H1 (cell line): ENCODE measurements around the gene DLG1. TPM values are rescaled to one million over a fixed set of nuclear protein-coding genes. Genes with fewer than 3 reads are reported as not detected.

ENCODE experiments used
- ASH2L ChIP-seq: fragments of 200-600, 300-600 bp; sonication (generic); IDR thresholded peaks from one replicate; pipeline ENCODE4 v1.7.1; 2017; ENCODE audit warnings: low read length
- CEBPB ChIP-seq: IDR thresholded peaks from 2 replicates; pipeline ENCODE4 v1.6.1; 2012; ENCODE audit warnings: low read depth, low read length
- CHD1 ChIP-seq: IDR thresholded peaks from 2 replicates; pipeline ENCODE4 v1.6.1; 2012; ENCODE audit warnings: low read depth, low read length, improper control_type of control experiment
- EGR1 ChIP-seq: IDR thresholded peaks from 2 replicates; pipeline ENCODE4 v1.6.1; 2011; ENCODE audit warnings: low read depth, low read length, borderline replicate concordance
- KDM5A ChIP-seq: fragments of 200-600 bp; IDR thresholded peaks from 2 replicates; pipeline ENCODE4 v1.7.1; 2012; ENCODE audit warnings: mild to moderate bottlenecking, low read length, inconsistent platforms, mixed read lengths
- POLR2AphosphoS5 ChIP-seq: IDR thresholded peaks from 2 replicates; pipeline ENCODE4 v1.6.1; 2011; ENCODE audit warnings: low read depth, low read length
- RAD21 ChIP-seq, 2 experiments: IDR thresholded peaks in 1 of 2; conservative IDR thresholded peaks in 1 of 2; 2 replicates each; pipeline ENCODE4 v1.6.1; 2011; ENCODE audit warnings: low read depth in 2 of 2, low read length in 2 of 2, improper control_type of control experiment in 1 of 2, inconsistent platforms in 1 of 2, mild to moderate bottlenecking in 1 of 2, moderate library complexity in 1 of 2
- TAF1 ChIP-seq: IDR thresholded peaks from 2 replicates; pipeline ENCODE4 v1.6.1; 2011; ENCODE audit warnings: mild to moderate bottlenecking, low read depth, low read length
- TEAD4 ChIP-seq: IDR thresholded peaks from 2 replicates; pipeline ENCODE4 v1.6.1; 2012; ENCODE audit warnings: low read depth, low read length, inconsistent platforms, mixed read lengths
- polyA plus RNA-seq, 7 experiments: library from polyadenylated mRNA; depleted of rRNA in 3 of 7; stranded (reverse) in 5 of 7; unstranded in 2 of 7; fragments of >200 nt in 5 of 7; fragments of 200-250 nt in 2 of 7; gene quantifications; 1 replicate in 5 of 7; 2 replicates in 1 of 7; 4 replicates in 1 of 7; pipeline versions ENCODE4 v1.2.1 to v1.2.3, GENCODE V29; 2011 to 2013; ENCODE audit warnings: missing spikeins in 2 of 7, mixed read lengths in 2 of 7
- total RNA-seq: library from RNA; stranded (reverse); fragmentation: NEBNext Ultra II Directional; extraction: Animal tissue kit (Norgen Biotek cat#: 25700); gene quantifications from 2 replicates; pipeline ENCODE4 v1.2.1, GENCODE V29; 2021
- TF ChIP-seq, protein P1 (sequence below): fragments of 300-600 bp; sonication (generic); IDR thresholded peaks from 2 replicates; pipeline ENCODE4 v1.7.1; 2012; ENCODE audit warnings: low read length, moderate library complexity, mild to moderate bottlenecking, inconsistent platforms; ENCODE audit not compliant: insufficient replicate concordance

Gene DLG1
- total and polyA plus RNA-seq, 2 of the 8 experiments (the other 6 are each of a cell fraction or from before 2014, with no cell fraction given) = 13.4 to 78.8 TPM

DNA sequence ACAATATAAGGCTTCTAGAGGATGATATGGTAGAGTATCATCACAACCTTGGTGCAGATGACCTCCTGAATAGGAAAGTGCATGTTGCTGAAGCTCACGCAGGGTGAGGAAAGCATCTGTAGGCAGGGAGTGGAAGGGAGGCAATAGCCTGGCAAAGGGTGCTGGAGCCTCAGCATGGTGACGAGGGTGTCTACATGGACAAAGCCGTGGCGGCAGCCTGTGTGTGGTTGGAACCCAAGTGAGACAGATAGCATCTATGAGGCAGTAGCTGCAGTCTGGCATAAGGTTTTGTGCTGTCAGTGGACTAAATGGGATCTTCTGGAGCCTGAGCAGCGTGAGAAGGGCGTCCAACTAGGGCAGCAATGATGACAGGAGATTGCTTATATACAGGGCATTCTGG, 132.5 kb downstream of the DLG1 start (continued):
- TF ChIP-seq, protein P1, sequence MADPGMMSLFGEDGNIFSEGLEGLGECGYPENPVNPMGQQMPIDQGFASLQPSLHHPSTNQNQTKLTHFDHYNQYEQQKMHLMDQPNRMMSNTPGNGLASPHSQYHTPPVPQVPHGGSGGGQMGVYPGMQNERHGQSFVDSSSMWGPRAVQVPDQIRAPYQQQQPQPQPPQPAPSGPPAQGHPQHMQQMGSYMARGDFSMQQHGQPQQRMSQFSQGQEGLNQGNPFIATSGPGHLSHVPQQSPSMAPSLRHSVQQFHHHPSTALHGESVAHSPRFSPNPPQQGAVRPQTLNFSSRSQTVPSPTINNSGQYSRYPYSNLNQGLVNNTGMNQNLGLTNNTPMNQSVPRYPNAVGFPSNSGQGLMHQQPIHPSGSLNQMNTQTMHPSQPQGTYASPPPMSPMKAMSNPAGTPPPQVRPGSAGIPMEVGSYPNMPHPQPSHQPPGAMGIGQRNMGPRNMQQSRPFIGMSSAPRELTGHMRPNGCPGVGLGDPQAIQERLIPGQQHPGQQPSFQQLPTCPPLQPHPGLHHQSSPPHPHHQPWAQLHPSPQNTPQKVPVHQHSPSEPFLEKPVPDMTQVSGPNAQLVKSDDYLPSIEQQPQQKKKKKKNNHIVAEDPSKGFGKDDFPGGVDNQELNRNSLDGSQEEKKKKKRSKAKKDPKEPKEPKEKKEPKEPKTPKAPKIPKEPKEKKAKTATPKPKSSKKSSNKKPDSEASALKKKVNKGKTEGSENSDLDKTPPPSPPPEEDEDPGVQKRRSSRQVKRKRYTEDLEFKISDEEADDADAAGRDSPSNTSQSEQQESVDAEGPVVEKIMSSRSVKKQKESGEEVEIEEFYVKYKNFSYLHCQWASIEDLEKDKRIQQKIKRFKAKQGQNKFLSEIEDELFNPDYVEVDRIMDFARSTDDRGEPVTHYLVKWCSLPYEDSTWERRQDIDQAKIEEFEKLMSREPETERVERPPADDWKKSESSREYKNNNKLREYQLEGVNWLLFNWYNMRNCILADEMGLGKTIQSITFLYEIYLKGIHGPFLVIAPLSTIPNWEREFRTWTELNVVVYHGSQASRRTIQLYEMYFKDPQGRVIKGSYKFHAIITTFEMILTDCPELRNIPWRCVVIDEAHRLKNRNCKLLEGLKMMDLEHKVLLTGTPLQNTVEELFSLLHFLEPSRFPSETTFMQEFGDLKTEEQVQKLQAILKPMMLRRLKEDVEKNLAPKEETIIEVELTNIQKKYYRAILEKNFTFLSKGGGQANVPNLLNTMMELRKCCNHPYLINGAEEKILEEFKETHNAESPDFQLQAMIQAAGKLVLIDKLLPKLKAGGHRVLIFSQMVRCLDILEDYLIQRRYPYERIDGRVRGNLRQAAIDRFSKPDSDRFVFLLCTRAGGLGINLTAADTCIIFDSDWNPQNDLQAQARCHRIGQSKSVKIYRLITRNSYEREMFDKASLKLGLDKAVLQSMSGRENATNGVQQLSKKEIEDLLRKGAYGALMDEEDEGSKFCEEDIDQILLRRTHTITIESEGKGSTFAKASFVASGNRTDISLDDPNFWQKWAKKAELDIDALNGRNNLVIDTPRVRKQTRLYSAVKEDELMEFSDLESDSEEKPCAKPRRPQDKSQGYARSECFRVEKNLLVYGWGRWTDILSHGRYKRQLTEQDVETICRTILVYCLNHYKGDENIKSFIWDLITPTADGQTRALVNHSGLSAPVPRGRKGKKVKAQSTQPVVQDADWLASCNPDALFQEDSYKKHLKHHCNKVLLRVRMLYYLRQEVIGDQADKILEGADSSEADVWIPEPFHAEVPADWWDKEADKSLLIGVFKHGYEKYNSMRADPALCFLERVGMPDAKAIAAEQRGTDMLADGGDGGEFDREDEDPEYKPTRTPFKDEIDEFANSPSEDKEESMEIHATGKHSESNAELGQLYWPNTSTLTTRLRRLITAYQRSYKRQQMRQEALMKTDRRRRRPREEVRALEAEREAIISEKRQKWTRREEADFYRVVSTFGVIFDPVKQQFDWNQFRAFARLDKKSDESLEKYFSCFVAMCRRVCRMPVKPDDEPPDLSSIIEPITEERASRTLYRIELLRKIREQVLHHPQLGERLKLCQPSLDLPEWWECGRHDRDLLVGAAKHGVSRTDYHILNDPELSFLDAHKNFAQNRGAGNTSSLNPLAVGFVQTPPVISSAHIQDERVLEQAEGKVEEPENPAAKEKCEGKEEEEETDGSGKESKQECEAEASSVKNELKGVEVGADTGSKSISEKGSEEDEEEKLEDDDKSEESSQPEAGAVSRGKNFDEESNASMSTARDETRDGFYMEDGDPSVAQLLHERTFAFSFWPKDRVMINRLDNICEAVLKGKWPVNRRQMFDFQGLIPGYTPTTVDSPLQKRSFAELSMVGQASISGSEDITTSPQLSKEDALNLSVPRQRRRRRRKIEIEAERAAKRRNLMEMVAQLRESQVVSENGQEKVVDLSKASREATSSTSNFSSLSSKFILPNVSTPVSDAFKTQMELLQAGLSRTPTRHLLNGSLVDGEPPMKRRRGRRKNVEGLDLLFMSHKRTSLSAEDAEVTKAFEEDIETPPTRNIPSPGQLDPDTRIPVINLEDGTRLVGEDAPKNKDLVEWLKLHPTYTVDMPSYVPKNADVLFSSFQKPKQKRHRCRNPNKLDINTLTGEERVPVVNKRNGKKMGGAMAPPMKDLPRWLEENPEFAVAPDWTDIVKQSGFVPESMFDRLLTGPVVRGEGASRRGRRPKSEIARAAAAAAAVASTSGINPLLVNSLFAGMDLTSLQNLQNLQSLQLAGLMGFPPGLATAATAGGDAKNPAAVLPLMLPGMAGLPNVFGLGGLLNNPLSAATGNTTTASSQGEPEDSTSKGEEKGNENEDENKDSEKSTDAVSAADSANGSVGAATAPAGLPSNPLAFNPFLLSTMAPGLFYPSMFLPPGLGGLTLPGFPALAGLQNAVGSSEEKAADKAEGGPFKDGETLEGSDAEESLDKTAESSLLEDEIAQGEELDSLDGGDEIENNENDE = no peak
- TF ChIP-seq TEAD4 (no peak), TAF1 (no peak), CHD1 (no peak), CEBPB (no peak), KDM5A (no peak), EGR1 (no peak), POLR2AphosphoS5 (no peak), RAD21 (IDR thresholded peaks at IDR 0.05 in 1 of 2, conservative IDR thresholded peaks at IDR 0.05 in 1 of 2; ENCODE audit: low read depth in 2 of 2, low read length in 2 of 2) (no peak), ASH2L (no peak)
